Spinal cord (tissue), 10 donors: Measurements from ENCODE around the gene AFAP1. TPM values are rescaled to one million over a fixed set of nuclear protein-coding genes. Genes with fewer than 3 reads are reported as not detected.

Source experiments
- DNase-seq, 6 donors: peaks; one replicate each; pipeline versions ENCODE4 v3.0.0 to v3.0.0-alpha.2; 2013 to 2015; ENCODE audit warnings: low spot score in 6 of 6, low read depth in 4 of 6
- H3K27ac ChIP-seq: one replicate; pipeline ENCODE4 v1.5.1; 2013; ENCODE audit warnings: low read depth, low read length, control low read depth
- H3K27me3 ChIP-seq: one replicate; pipeline ENCODE4 v1.6.1; 2013; ENCODE audit warnings: low read length; ENCODE audit not compliant: control insufficient read depth, insufficient read depth
- H3K36me3 ChIP-seq: one replicate; pipeline ENCODE4 v1.6.1; 2013; ENCODE audit warnings: low read length; ENCODE audit not compliant: control insufficient read depth, insufficient read depth
- H3K4me1 ChIP-seq: one replicate; pipeline ENCODE4 v1.6.1; 2013; ENCODE audit warnings: low read length; ENCODE audit not compliant: control insufficient read depth, insufficient read depth
- H3K4me3 ChIP-seq: one replicate; pipeline ENCODE4 v1.5.1; 2013; ENCODE audit warnings: low read depth, low read length, control low read depth
- H3K9me3 ChIP-seq: one replicate; pipeline ENCODE4 v1.6.1; 2013; ENCODE audit warnings: low read length; ENCODE audit not compliant: control insufficient read depth, insufficient read depth
- WGBS: methylation state at CpG from one replicate; pipeline ENCODE4 v1.1.5; 2013; ENCODE audit warnings: missing lambda C conversion rate; ENCODE audit not compliant: insufficient coverage; 5-methylcytosine and 5-hydroxymethylcytosine counted together
- polyA plus RNA-seq, 2 donors: library from polyadenylated mRNA; unstranded; fragments of 120-200 nt; gene quantifications; one replicate each; pipeline ENCODE4 v1.2.1, GENCODE V29; 2013; ENCODE audit not compliant: insufficient read length in 2 of 2
- total RNA-seq, 2 donors: library from RNA; depleted of rRNA in 1 of 2; stranded (reverse); fragments of 120-200 nt in 1 of 2; fragments of >200 nt in 1 of 2; gene quantifications; one replicate each; pipeline versions ENCODE4 v1.2.3 to v1.2.4, GENCODE V29; 2013 to 2014
- donor health status: healthy.

AFAP1 gene
- total and polyA plus RNA-seq, 4 donors = 34.8 to 42.0 (median 36.3) TPM

- Histone ChIP-seq H3K4me1 (peaks cover 15% of the 10 kb centered on the region), H3K36me3 (peaks cover 48% of the 10 kb centered on the region), H3K9me3 (no peaks in the 10 kb centered on the region), H3K4me3 (no peak overlapping the region), H3K27me3 (no peaks in the 10 kb centered on the region), H3K27ac (no peak overlapping the region)
- 89% methylated on average over 11 of the region's 11 CpGs for WGBS
- DNase-seq = no peak
Observed at GRCh38 chr4:7710126-7710525, 229.5 kb downstream of the AFAP1 start.

GRCh38 chr4:7709431-7709830, 230.2 kb downstream of the AFAP1 start:
- Histone ChIP-seq H3K27ac (no peak overlapping the region), H3K9me3 (no peaks in the 10 kb centered on the region), H3K36me3 (peaks cover 48% of the 10 kb centered on the region), H3K4me1 (peaks cover 15% of the 10 kb centered on the region), H3K4me3 (no peak overlapping the region), H3K27me3 (no peaks in the 10 kb centered on the region)
- 70% methylated on average over 6 of the region's 6 CpGs for WGBS
- no peak for DNase-seq

- no peak overlapping the region for H3K4me3 ChIP-seq
- no peaks in the 10 kb centered on the region for H3K27me3 ChIP-seq
- DNase-seq = no peak
- H3K36me3 ChIP-seq = peaks cover 48% of the 10 kb centered on the region
- WGBS = 52% methylated on average over 15 of the region's 15 CpGs
- H3K4me1 ChIP-seq = peaks cover 15% of the 10 kb centered on the region
- H3K27ac ChIP-seq = no peak overlapping the region
- H3K9me3 ChIP-seq = no peaks in the 10 kb centered on the region
Observed at GRCh38 chr4:7708981-7709380, 230.7 kb downstream of the AFAP1 start.

Other genes with a start within 250 kb of the AFAP1 start
- gene ABLIM2, start 219.0 kb upstream of the AFAP1 start, total RNA-seq = 10 to 100 TPM; 12.2 to 33.3 TPM
- gene ABLIM2, start 219.0 kb upstream of the AFAP1 start, polyA plus RNA-seq = 10 to 100 TPM; 52.9 to 60.4 TPM